Endothelial cell of umbilical vein (primary cell): Measurements from ENCODE around the gene CHCHD3.

Experiments used
- EZH2 ChIP-seq: IDR thresholded peaks from 2 replicates; pipeline ENCODE4 v1.6.1; 2012; ENCODE audit warnings: borderline replicate concordance, low read depth, mild to moderate bottlenecking, moderate library complexity, low read length, inconsistent platforms; ENCODE audit not compliant: severe bottlenecking
- TF ChIP-seq, protein P1 (sequence below), 2 donors: IDR thresholded peaks; 1 replicate in 1 of 2; 2 replicates in 1 of 2; pipeline ENCODE4 v1.5.1; 2011; ENCODE audit warnings: low read length in 2 of 2, mild to moderate bottlenecking in 2 of 2, moderate library complexity in 2 of 2, control low read depth in 1 of 2, inconsistent platforms in 1 of 2, low read depth in 1 of 2; ENCODE audit not compliant: insufficient read depth in 1 of 2; ENCODE audit errors: extremely low read depth in 1 of 2

DNA sequence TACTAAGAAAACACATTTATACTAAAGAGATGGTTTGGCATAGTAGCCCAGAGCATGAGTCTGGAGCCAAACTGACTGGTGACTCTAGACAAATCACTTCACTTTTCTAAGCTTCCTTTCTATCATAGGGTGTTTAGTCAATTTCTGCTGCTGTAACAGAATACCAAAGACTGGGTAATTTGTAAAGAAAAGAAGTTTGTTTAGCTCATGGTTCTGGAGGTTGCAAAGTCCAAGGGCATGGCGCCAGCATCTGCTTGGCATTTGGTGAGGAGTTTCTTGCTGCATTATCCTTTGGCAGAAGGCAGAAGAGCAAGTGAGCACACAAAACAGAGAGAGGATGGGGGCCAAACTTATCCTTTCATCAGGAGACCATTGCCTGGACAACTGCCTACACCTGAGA, 146.3 kb downstream of the CHCHD3 start:
- TF ChIP-seq, protein P1, sequence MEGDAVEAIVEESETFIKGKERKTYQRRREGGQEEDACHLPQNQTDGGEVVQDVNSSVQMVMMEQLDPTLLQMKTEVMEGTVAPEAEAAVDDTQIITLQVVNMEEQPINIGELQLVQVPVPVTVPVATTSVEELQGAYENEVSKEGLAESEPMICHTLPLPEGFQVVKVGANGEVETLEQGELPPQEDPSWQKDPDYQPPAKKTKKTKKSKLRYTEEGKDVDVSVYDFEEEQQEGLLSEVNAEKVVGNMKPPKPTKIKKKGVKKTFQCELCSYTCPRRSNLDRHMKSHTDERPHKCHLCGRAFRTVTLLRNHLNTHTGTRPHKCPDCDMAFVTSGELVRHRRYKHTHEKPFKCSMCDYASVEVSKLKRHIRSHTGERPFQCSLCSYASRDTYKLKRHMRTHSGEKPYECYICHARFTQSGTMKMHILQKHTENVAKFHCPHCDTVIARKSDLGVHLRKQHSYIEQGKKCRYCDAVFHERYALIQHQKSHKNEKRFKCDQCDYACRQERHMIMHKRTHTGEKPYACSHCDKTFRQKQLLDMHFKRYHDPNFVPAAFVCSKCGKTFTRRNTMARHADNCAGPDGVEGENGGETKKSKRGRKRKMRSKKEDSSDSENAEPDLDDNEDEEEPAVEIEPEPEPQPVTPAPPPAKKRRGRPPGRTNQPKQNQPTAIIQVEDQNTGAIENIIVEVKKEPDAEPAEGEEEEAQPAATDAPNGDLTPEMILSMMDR (IDR thresholded peaks at IDR 0.05; ENCODE audit: extremely low read depth in 1 of 2, insufficient read depth in 1 of 2, low read depth in 1 of 2, low read length in 2 of 2): no peak
- no peak for TF ChIP-seq EZH2
